ENCODE results near the gene ST6GALNAC3.

Gene ST6GALNAC3

GRCh38 chr1:76577525-76578185, 503.1 kb downstream of the ST6GALNAC3 start:
- no peak overlapping the region for H3K4me2 ChIP-seq
- TF ChIP-seq, protein P1, sequence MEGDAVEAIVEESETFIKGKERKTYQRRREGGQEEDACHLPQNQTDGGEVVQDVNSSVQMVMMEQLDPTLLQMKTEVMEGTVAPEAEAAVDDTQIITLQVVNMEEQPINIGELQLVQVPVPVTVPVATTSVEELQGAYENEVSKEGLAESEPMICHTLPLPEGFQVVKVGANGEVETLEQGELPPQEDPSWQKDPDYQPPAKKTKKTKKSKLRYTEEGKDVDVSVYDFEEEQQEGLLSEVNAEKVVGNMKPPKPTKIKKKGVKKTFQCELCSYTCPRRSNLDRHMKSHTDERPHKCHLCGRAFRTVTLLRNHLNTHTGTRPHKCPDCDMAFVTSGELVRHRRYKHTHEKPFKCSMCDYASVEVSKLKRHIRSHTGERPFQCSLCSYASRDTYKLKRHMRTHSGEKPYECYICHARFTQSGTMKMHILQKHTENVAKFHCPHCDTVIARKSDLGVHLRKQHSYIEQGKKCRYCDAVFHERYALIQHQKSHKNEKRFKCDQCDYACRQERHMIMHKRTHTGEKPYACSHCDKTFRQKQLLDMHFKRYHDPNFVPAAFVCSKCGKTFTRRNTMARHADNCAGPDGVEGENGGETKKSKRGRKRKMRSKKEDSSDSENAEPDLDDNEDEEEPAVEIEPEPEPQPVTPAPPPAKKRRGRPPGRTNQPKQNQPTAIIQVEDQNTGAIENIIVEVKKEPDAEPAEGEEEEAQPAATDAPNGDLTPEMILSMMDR (conservative IDR thresholded peaks at IDR 0.05; ENCODE audit: low read depth, low read length): no peak
- no peak overlapping the region for H3K27ac ChIP-seq
- H3K27me3 ChIP-seq (ENCODE audit: insufficient read depth, low read depth): no peaks in the 10 kb centered on the region
- H3K4me1 ChIP-seq (ENCODE audit: low read depth, poor library complexity, severe bottlenecking): no peaks in the 10 kb centered on the region
- no peak overlapping the region for H2AFZ ChIP-seq (ENCODE audit: low read depth)
- H3K79me2 ChIP-seq (ENCODE audit: insufficient read depth, low read depth): no peaks in the 10 kb centered on the region
- H3K36me3 ChIP-seq (ENCODE audit: insufficient read depth): no peaks in the 10 kb centered on the region
- no peak overlapping the region for H3K9ac ChIP-seq
- H4K20me1 ChIP-seq (ENCODE audit: insufficient read depth): no peaks in the 10 kb centered on the region
- no peak overlapping the region for H3K4me3 ChIP-seq (IDR thresholded peaks at IDR 0.05; ENCODE audit: insufficient read depth, low read depth, low read length)

GRCh38 chr1:76580206-76580605, 505.7 kb downstream of the ST6GALNAC3 start:
- Histone ChIP-seq H3K4me3 (IDR thresholded peaks at IDR 0.05; ENCODE audit: insufficient read depth, low read depth, low read length) (no peak overlapping the region), H4K20me1 (ENCODE audit: insufficient read depth) (no peaks in the 10 kb centered on the region), H2AFZ (ENCODE audit: low read depth) (no peak overlapping the region), H3K4me1 (ENCODE audit: low read depth, poor library complexity, severe bottlenecking) (no peaks in the 10 kb centered on the region), H3K27me3 (ENCODE audit: insufficient read depth, low read depth) (no peaks in the 10 kb centered on the region), H3K27ac (no peak overlapping the region), H3K79me2 (ENCODE audit: insufficient read depth, low read depth) (no peaks in the 10 kb centered on the region), H3K9ac (no peak overlapping the region), H3K4me2 (no peak overlapping the region), H3K36me3 (ENCODE audit: insufficient read depth) (no peaks in the 10 kb centered on the region)
- TF ChIP-seq, protein P1 (conservative IDR thresholded peaks at IDR 0.05; ENCODE audit: low read depth, low read length): no peak

GRCh38 chr1:76581712-76582111, 507.2 kb downstream of the ST6GALNAC3 start:
- H3K36me3 ChIP-seq (ENCODE audit: insufficient read depth): no peaks in the 10 kb centered on the region
- no peak overlapping the region for H3K27ac ChIP-seq
- H3K4me1 ChIP-seq (ENCODE audit: low read depth, poor library complexity, severe bottlenecking): no peaks in the 10 kb centered on the region
- no peak overlapping the region for H3K4me3 ChIP-seq (IDR thresholded peaks at IDR 0.05; ENCODE audit: insufficient read depth, low read depth, low read length)
- H2AFZ ChIP-seq (ENCODE audit: low read depth): no peak overlapping the region
- no peak overlapping the region for H3K4me2 ChIP-seq
- no peaks in the 10 kb centered on the region for H4K20me1 ChIP-seq (ENCODE audit: insufficient read depth)
- no peak overlapping the region for H3K9ac ChIP-seq
- TF ChIP-seq, protein P1 (conservative IDR thresholded peaks at IDR 0.05; ENCODE audit: low read depth, low read length): no peak
- no peaks in the 10 kb centered on the region for H3K27me3 ChIP-seq (ENCODE audit: insufficient read depth, low read depth)
- no peaks in the 10 kb centered on the region for H3K79me2 ChIP-seq (ENCODE audit: insufficient read depth, low read depth)

GRCh38 chr1:76583235-76583868, 508.8 kb downstream of the ST6GALNAC3 start:
- no peaks in the 10 kb centered on the region for H3K27me3 ChIP-seq (ENCODE audit: insufficient read depth, low read depth)
- H3K27ac ChIP-seq: no peak overlapping the region
- H3K4me1 ChIP-seq (ENCODE audit: low read depth, poor library complexity, severe bottlenecking): no peaks in the 10 kb centered on the region
- H3K36me3 ChIP-seq (ENCODE audit: insufficient read depth): no peaks in the 10 kb centered on the region
- H4K20me1 ChIP-seq (ENCODE audit: insufficient read depth): no peaks in the 10 kb centered on the region
- TF ChIP-seq, protein P1 (conservative IDR thresholded peaks at IDR 0.05; ENCODE audit: low read depth, low read length): no peak
- no peak overlapping the region for H3K4me3 ChIP-seq (IDR thresholded peaks at IDR 0.05; ENCODE audit: insufficient read depth, low read depth, low read length)
- H3K4me2 ChIP-seq: no peak overlapping the region
- H2AFZ ChIP-seq (ENCODE audit: low read depth): no peak overlapping the region
- H3K9ac ChIP-seq: no peak overlapping the region
- H3K79me2 ChIP-seq (ENCODE audit: insufficient read depth, low read depth): no peaks in the 10 kb centered on the region

Data from KMS-11 (cell line).